ENCODE results near the gene SEPHS1. TPM values are rescaled to one million over a fixed set of nuclear protein-coding genes. Genes with fewer than 3 reads are reported as not detected.
"Not testable (repeated sequence)": the region's sequence is repeated elsewhere in the genome, so short reads cannot be mapped to it uniquely, and the experiment has no call there.

SEPHS1 gene, protein sequence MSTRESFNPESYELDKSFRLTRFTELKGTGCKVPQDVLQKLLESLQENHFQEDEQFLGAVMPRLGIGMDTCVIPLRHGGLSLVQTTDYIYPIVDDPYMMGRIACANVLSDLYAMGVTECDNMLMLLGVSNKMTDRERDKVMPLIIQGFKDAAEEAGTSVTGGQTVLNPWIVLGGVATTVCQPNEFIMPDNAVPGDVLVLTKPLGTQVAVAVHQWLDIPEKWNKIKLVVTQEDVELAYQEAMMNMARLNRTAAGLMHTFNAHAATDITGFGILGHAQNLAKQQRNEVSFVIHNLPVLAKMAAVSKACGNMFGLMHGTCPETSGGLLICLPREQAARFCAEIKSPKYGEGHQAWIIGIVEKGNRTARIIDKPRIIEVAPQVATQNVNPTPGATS
- 46.5 and 55.7 TPM in 2 replicates for total RNA-seq

DNA sequence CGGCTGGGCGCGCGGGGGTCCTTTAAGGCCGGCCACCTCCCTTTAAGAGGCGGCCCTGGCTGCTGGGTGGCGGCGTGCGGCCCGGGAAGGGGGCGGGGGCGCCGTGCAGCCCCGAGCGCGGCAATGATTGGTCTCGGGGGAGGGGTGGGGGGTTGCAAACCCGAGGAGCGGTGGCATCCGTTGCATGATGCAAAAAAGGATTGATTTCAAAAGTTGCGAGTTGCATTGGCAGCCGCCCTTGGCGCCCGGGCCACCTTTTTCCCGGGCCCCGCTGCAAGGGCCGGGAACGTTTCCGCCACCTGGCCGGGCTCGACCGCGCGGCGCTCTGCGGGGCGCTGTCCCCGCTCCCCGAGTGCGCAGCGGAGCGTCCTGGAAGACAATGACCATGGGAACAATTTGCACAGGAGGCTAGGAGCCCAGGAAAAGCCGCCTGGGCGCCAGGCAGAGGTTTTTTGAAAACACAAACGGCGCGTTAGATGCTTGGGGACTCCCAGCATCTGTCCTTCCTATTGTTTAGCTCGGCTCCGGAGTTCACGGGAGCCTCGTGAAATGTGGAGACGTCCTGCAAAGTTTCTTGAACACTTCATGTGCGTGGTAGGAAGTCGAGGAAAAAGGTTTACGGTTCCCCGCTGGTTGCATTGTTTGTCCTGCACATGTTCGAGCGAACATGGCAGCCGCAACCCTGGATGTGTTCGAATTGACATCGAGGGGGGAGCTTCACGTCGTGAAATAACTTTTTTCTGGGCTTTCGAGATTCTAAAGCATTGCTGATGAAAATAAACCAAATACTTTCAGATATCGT, at the start of gene SEPHS1:
Gene SEPHS1 (minus strand): TSS at position 78 of the 802 bp plus-strand sequence. CDS start 3,343 bp downstream, outside the sequence.
- no peak for DNase-seq (ENCODE audit: low read depth, low spot score)

DNA sequence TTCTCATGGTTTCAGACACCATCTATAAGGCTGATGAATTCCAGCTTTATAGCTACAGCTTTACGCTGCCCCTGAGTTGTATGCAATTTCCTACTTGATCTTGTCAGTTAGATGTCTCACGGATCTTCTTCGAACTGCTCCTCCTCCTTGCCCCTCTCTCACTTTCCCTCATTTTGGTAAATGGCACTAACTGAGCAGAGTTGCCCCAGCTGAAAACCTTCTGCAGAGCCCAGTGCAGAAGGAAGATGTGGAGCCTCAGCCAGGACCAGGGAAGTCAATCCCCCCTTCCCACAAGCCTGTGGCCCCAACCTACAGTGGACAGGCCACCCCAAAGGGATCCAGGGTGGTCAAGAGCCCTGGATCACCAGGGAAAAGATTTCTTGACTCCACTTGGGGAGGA, 49.0 kb upstream of the SEPHS1 start:
- no peak for DNase-seq (ENCODE audit: low read depth, low spot score)

DNA sequence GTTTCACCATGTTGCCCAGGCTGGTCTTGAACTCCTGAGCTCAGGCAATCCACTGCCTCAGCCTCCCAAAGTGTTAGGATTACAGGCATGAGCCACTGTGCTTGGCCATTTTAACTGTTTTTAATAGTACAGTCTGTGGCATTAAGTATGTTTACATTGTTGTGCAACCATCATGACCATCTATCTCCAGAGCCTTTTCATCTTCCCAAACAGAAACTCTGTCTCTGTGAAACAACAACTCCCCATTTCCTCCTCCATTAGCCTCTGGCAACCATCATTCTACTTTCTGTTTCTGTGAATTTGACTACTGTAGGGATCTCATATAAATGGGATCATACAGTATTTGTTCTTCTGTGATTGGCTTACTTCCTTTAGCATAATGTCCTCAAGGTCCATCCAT, 48.3 kb upstream of the SEPHS1 start:
- DNase-seq (ENCODE audit: low read depth, low spot score): no peak

DNA sequence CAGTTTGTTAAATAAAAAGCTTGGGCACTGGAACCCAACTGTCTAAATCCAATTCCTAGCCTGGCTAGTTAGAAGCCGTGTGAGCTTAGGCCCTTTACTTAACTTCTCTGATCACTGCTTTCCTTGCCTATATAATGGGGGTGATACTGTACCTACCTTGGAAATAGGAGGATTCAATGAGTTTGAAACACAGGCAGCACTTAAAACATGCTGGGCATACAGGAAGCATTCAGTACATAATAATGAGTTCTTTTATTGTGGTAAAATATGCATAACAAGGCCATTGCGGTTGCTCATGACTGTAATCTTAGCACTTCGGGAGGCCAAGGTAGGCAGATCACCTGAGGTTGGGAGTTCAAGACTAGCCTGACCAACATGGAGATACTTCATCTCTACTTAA, 47.4 kb upstream of the SEPHS1 start:
- DNase-seq (ENCODE audit: low read depth, low spot score): no peak

DNA sequence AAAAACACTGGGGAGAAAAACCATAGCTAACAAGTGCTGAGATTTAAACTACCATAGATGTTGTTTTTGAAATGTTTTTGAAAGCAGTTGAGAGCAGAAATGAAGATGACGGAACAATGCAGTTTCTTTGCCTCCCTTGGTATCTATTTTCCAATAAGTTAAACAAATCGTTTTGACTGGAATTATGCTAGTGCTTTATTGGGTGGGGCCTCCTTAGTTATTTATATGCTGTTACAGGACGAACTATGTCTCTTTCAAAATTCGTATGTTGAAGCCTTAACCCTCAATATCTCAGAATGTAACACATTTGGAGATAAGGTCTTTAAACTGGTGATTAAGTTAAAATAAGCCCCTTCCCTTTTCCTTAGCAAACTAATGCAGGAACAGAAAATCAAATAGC, 45.5 kb upstream of the SEPHS1 start:
- no peak for DNase-seq (ENCODE audit: low read depth, low spot score)

DNA sequence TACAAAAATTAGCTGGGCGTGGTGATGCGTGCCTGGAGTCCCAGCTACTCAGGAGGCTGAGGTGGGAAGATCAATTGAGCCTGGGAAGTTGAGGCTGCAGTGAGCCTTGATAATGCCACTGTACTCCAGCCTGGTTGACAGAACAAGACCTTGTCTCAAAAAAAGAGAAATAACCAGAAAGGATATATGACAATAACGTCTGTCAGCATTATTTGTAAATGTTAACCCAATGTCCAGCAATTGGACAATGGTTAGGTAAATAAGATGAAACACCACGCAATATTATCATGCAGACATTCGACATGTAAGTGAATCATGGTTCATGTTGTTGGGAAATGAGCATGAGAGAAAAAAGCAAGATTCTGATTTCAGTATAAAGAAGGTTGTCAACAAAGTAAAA, 44.6 kb upstream of the SEPHS1 start:
- no peak for DNase-seq (ENCODE audit: low read depth, low spot score)

DNA sequence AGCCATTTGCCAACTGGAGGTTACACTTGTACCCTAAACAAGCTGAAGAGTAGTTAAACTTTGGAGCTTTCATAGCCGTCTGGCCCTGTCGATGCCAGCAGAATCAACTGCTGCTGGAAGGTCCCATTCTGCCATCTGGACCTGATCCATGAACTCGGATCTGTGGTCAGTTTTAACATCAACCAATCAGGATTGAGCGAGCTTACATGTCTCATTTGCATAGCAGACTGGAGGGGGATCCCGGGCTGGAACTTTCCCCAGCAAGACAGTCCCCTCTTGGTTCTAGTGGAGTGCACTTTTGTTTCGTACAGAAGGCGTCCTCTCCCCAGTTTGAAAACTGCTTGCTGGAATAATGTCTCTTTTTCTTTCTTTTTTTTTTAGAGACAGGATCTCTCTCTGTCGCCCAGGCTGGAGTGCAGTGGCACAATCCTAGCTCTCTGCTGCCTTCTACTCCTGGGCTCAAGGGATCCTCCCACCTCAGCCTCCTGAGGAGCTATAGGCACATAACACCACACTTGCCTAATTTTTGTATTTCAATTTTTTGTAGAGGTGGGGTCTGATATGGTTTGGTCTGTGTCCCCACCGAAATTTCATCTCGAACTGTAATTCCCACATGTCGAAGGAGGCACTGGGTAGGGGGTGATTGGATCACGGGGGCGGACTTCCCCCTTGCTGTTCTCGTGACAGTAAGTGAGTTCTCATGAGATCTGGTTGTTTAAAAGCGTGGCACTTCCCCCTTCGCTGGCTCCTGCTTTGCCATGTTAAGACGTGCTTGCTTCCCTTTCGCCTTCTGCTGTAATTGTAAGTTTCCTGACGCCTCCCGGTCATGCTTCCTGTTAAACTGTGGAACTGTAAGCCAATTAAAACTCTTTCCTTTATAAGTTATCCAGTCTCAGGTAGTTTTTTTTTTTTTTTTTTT, 42.8 kb upstream of the SEPHS1 start:
- DNase-seq (ENCODE audit: low read depth, low spot score): no peak

DNA sequence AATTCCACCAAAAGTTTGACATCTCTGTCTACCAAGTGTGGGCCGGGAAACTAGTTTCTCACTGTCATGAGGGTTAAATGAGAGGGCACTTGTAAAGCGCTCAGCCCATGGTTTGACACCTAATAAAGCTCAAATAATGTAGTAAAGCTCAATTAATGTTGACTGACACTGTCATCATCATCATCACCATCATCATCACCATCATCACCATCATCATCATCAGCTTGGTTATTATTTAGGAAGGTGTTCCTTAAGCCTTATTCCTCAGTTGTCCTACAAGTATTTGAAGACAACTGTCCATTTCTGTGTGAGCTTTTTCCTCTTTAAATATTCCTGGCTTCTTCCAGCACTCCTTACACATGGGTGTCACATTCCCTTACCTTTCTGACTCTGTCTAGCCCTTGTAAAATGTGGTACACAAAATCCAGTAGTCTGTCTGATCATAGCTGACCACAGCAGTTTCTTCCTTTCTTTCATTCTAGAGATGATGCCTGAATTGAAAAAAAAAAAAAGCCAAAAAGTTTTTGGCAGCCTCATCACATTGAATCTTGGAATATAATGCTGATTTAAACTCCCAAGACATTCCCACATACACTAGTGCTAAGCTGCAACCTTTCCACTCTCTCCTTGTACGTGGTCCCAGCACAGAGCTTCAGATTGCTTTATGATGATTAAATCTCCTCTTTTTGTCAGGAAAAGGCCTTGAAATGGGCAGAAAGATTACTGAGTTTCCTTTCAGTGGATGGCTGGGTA, 40.6 kb upstream of the SEPHS1 start:
- no peak for DNase-seq (ENCODE audit: low read depth, low spot score)

DNA sequence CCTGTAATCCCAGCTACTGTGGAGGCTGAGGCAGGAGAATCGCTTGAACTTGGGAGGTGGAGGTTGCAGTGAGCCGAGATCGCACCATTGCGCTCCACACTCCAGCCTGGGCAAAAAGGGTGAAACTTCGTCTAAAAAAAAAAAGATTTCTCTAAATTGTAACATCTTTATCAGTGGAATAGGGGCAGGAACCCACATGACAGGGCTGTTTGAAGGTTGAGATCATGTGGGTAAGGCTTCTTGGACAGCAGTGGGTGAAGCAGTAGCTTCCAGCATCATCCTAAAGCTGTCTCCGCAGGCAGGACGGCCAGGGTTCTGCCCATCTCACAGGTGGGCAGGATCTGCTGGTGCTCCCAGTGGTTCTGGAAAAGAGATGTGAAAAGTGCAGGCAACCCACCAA, 37.9 kb upstream of the SEPHS1 start:
- DNase-seq (ENCODE audit: low read depth, low spot score): no peak

DNA sequence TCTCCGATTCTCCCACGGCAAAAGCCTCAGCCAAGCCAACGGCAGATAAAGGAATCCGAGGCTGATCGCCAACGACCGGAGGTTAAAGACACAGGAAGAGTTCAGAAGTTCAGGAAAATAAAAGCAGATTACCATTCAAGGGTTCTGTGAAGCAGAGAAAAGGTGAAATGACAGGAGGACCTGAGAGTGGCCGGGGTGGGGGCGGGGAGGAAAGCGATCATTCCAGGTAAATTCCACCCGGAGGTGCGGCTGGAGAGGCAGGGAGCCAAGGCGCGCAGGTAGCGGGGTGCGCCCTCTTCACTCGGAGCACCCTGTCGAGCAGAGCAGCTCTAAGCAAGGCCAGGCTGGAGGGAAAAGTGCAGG, 35.3 kb upstream of the SEPHS1 start:
- no peak for DNase-seq (ENCODE audit: low read depth, low spot score)

DNA sequence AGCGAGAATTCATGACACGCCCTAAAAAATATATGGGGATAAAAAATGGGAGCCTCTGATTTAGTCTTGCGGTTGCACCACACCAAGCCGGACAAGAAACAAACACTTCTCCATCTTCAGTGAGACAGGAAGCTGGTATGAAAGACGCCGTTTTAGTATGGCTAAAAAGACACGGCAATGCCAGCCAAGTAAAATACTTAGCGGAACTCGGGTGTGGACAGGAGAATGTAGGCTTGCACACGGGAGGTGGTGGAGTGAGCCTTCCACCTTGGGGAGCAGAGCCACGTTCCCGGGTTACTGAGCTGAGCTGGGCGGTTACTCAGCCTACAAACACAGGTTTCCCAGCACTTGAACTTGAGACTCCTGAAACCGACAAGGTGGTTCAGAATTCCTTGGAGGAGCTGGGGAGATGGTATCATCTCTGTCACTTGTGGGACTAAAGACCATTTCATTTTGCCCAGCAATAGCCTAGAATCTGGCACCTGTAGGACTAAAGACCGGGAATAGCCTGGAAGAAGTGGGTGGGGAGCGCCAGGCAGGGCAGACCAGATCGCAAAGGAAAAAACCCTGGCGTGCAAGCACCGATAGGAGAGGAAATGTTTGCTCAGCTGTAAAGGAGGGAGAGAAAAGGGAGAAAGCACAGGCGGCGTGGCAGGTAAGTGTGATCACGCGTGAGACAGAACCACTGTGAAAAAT, 34.8 kb upstream of the SEPHS1 start:
- no peak for DNase-seq (ENCODE audit: low read depth, low spot score)

DNA sequence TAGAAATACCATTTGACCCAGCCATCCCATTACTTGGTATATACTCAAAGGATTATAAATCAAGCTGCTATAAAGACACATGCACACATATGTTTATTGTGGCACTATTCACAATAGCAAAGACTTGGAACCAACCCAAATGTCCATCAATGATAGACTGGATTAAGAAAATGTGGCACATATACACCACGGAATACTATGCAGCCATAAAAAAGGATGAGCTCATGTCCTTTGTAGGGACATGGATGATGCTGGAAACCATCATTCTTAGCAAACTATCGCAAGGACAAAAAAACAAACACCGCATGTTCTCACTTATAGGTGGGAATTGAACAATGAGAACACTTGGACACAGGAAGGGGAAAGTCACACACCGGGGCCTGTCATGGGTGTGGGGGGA, 31.0 kb upstream of the SEPHS1 start:
- DNase-seq (ENCODE audit: low read depth, low spot score): not testable (repeated sequence)

DNA sequence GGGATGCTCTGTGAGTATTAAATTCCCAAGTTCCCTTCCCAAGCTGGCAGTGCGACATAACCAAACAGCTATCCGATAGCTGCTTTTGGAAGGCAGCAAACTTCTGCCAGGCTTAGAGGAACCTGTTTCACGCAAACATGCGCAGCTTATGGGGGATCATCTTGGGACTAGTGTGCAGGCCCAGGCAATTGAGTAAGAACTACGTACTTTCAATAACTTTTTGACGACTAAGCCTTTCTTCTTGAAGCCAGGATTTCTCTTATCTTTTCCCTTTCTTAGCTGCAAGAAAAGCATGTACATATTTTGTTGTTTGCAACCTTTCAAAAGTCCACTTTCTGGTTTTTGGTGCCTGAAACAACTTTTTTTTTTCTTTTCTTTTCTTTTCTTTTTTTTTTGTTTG, 28.7 kb upstream of the SEPHS1 start:
- DNase-seq (ENCODE audit: low read depth, low spot score): no peak

DNA sequence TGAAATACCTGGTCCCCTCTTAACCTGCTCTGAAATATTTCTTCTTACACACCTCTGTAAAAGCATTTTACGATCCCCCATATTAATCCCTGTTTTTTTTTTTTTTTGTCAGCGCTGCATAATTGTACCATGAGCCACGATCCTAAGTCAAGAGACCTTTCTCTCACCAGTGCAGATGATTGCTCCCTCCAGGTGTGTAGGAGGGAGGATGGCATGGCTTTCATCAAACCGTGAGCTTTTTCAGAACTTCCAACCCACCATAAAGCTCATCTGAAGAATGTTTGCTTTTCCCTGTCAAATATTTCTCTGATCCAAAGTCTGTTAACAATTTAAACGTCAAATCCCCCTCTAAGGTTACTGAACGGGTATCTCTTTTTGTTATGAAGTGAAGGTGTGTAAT, 28.2 kb upstream of the SEPHS1 start:
- no peak for DNase-seq (ENCODE audit: low read depth, low spot score)

DNA sequence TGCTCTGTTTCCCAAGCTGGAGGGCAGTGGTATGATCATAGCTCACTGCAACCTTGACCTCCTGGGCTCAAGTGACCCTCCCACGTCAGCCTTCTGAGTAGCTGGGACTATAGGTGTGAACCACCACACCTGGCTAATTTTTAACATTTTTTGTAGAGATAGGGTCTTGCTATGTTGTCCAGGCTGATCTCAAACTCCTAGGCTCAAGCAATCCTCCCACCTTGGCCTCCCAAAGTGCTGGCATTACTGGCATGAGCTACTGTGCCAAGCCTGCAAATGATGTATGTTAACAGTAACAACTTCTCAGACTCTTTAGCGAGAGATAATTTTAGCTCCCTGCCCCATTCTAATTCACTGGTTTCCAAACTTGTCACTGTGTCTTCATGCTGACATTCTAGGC, 27.7 kb upstream of the SEPHS1 start:
- DNase-seq (ENCODE audit: low read depth, low spot score): no peak

DNA sequence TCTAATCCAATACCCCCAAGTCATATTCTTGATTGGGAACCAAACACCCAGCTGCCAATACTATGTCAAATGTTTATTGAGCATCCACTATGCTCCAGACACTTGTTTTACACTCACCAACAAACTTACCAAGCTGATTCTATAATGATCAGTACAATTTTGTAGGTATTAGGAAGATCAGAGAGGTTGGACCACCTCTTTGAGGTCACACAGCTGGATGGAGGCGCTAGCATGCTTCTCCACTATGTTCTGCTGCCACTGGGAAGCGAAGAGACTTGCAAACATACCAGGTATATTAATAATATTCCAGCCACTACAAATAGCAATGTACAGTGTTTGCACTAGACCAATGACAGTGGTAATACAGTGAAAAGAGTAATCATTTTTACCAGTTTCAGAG, 25.6 kb upstream of the SEPHS1 start:
- DNase-seq (ENCODE audit: low read depth, low spot score): no peak

DNA sequence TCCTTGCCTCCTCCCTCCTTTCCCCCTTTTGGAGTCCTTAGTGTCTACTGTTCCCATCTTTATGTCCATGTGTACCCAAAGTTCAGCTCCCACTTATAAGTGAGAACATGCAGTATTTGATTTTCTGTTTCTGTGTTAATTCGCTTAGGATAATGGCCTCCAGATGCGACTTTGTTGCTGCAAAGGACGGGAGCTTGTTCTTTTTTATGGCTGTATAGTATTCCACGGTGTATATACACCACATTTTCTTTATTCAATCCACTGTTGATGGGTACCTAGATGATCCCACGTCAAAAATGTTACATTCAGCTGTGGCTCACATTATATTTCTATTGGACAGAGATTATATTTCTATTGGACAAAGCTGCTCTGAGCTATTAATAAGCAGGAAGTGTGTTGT, 24.4 kb upstream of the SEPHS1 start:
- DNase-seq (ENCODE audit: low read depth, low spot score): no peak

DNA sequence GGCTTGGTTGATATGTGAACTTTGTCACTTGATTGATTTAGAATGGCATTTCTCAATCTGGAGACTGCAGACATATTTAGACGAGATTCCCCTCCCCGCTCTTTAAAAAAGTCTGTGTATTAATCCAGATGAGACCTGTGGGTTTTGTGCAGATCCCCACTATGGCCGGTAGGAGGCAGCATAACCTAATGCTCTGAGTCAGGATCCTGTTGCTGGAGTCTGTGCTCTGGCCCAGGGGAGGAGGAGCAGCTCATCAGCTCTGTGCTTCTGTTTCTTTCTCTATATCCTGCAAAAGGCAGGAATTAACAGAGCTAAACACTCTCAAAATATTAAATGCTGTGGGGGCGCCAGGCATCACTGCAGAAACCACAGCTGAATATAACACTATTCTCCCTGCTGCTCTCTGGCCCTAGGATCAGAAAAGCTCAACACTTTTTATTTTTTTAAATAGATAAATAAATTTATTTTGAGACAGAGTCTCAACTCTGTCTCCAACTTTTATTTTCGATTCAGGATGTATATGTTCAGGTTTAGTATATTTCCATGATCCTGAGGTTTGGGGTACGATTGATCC, 23.9 kb upstream of the SEPHS1 start:
- peak; percentile 60 for DNase-seq (ENCODE audit: low read depth, low spot score)

DNA sequence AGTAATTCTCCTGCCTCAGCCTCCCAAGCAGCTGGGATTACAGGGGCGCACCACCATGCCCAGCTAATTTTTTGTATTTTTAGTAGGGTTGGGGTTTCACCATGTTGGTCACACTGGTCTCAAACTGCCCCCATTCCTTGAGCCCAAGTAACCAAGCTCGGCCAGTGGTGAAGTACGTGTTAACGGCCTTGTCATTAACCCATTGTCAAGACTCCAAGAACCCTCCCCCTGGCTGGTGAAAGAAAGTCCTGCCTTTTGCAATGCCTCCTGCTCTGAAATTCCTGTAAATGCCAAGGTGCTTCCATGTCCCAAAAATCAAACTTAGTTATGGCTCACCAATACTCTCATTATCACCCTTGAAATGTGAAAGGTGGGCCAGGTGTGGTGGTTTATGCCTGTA, 18.8 kb upstream of the SEPHS1 start:
- DNase-seq (ENCODE audit: low read depth, low spot score): no peak

DNA sequence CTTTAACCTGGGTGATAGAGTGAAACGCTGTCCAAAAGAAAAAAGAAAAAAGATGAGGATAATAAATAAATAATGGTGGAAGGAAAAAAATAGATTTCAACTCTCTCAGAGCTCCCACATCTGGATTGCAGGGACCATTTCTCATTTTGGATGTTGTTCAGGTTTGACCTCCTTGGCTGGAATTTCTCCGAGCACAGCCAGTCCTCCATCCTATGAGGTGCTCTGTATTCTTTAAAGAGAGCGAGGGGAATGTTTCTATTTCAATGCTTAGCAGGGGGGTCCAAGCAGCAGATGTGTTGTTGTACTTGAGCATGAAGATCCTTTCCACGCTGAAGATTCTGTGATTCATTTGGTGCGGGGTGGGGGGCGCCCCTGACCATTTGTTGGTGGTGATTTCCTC, 17.7 kb upstream of the SEPHS1 start:
- DNase-seq (ENCODE audit: low read depth, low spot score): no peak
